RKO (cell line): ENCODE results near the gene TWF2.
A peak's percentile ranks its signal among the peaks of the same experiment; 100 is the strongest.

Experiments used
- DNase-seq: peaks from one replicate; pipeline ENCODE4 v3.0.0-alpha.2; 2016; ENCODE audit warnings: low spot score

Gene TWF2

GRCh38 chr3:52222319-52223221, 16.4 kb downstream of the TWF2 start:
- no peak for DNase-seq

- no peak for DNase-seq
Observed at GRCh38 chr3:52221563-52222318, 17.2 kb downstream of the TWF2 start.

GRCh38 chr3:52221141-52221562, 17.8 kb downstream of the TWF2 start:
- no peak for DNase-seq

GRCh38 chr3:52220380-52221026, 18.5 kb downstream of the TWF2 start:
- peak; percentile 74 for DNase-seq

- DNase-seq, result no peak
Observed at GRCh38 chr3:52218937-52219650, 19.9 kb downstream of the TWF2 start.

GRCh38 chr3:52218454-52218853, 20.5 kb downstream of the TWF2 start:
- DNase-seq, result no peak

GRCh38 chr3:52218026-52218425, 20.9 kb downstream of the TWF2 start:
- no peak for DNase-seq

GRCh38 chr3:52217409-52217805, 21.6 kb downstream of the TWF2 start:
- DNase-seq, result no peak

GRCh38 chr3:52216585-52217408, 22.2 kb downstream of the TWF2 start:
- DNase-seq, result no peak

GRCh38 chr3:52215351-52215750, 23.6 kb downstream of the TWF2 start:
- no peak for DNase-seq

- no peak for DNase-seq
Observed at GRCh38 chr3:52213901-52214300, 25.1 kb downstream of the TWF2 start.

GRCh38 chr3:52213005-52213404, 26.0 kb downstream of the TWF2 start:
- DNase-seq, result no peak

GRCh38 chr3:52211268-52211891, 27.6 kb downstream of the TWF2 start:
- DNase-seq, result no peak

- no peak for DNase-seq
Observed at GRCh38 chr3:52210550-52211046, 28.4 kb downstream of the TWF2 start.

GRCh38 chr3:52210037-52210436, 28.9 kb downstream of the TWF2 start:
- DNase-seq, result no peak

- DNase-seq, result no peak
Observed at GRCh38 chr3:52208556-52208955, 30.4 kb downstream of the TWF2 start.

- no peak for DNase-seq
Observed at GRCh38 chr3:52205727-52206372, 33.1 kb downstream of the TWF2 start.

- peak; percentile 45 for DNase-seq
Observed at GRCh38 chr3:52204337-52205073, 34.5 kb downstream of the TWF2 start.

- DNase-seq, result no peak
Observed at GRCh38 chr3:52203701-52204100, 35.3 kb downstream of the TWF2 start.
